Prostate gland (tissue), 2 donors: ENCODE results near the gene CNMD.
"Not testable (repeated sequence)": the region's sequence is repeated elsewhere in the genome, so short reads cannot be mapped to it uniquely, and the experiment has no call there.

ENCODE experiments used
- POLR2A ChIP-seq: fragments of 450-650 bp; IDR thresholded peaks from one replicate; pipeline ENCODE4 v1.6.1; 2016; ENCODE audit warnings: antibody characterized with exemption, mild to moderate bottlenecking
- POLR2AphosphoS5 ChIP-seq: sonication (generic); formaldehyde crosslinking; IDR thresholded peaks from one replicate; pipeline ENCODE4 v1.6.1; 2017; ENCODE audit warnings: antibody characterized with exemption
- TF ChIP-seq, protein P1 (sequence below), 4 experiments: fragments of 200-600 bp in 2 of 4; fragments of 450-650 bp in 2 of 4; sonication (generic) in 2 of 4; IDR thresholded peaks; 1 replicate in 3 of 4; 2 replicates in 1 of 4; pipeline ENCODE4 v1.5.1; 2016 to 2019; ENCODE audit warnings: antibody characterized with exemption in 4 of 4, mild to moderate bottlenecking in 2 of 4, moderate library complexity in 2 of 4

DNA sequence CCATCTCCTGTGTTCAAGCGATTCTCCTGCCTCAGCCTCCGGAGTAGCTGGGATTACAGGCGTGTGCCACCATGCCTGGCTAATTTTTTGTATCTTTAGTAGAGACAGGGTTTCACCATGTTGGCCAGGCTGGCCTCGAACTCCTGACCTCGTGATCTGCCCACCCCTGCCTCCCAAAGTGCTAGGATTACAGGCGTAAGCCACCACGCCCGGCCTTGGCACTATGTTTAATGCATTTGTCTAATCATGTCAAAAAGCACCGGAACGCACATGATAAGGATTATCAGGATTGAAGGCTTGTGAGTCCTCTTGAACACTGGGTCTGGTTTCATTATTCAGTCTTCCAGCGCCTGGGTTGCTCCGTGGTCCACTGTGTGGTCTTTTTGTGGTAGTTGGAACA, 31.4 kb downstream of the CNMD start:
- not testable (repeated sequence) for TF ChIP-seq POLR2A, POLR2AphosphoS5
- TF ChIP-seq, protein P1, sequence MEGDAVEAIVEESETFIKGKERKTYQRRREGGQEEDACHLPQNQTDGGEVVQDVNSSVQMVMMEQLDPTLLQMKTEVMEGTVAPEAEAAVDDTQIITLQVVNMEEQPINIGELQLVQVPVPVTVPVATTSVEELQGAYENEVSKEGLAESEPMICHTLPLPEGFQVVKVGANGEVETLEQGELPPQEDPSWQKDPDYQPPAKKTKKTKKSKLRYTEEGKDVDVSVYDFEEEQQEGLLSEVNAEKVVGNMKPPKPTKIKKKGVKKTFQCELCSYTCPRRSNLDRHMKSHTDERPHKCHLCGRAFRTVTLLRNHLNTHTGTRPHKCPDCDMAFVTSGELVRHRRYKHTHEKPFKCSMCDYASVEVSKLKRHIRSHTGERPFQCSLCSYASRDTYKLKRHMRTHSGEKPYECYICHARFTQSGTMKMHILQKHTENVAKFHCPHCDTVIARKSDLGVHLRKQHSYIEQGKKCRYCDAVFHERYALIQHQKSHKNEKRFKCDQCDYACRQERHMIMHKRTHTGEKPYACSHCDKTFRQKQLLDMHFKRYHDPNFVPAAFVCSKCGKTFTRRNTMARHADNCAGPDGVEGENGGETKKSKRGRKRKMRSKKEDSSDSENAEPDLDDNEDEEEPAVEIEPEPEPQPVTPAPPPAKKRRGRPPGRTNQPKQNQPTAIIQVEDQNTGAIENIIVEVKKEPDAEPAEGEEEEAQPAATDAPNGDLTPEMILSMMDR (IDR thresholded peaks at IDR 0.05), result not testable (repeated sequence)
